Measurements from ENCODE around the gene AUNIP.
A peak's percentile ranks its signal among the peaks of the same experiment; 100 is the strongest.

AUNIP gene

GRCh38 chr1:25888426-25888987, 29.2 kb upstream of the AUNIP start:
- no peak for DNase-seq

- DNase-seq = no peak
These were observed 26.3 kb upstream of the AUNIP start for GRCh38 chr1:25885602-25886001.

GRCh38 chr1:25881266-25881665, 22.0 kb upstream of the AUNIP start:
- no peak for DNase-seq

GRCh38 chr1:25880518-25880917, 21.3 kb upstream of the AUNIP start:
- no peak for DNase-seq

- no peak for DNase-seq
These were observed 20.4 kb upstream of the AUNIP start for GRCh38 chr1:25879675-25880074.

- DNase-seq = no peak
These were observed 19.4 kb upstream of the AUNIP start for GRCh38 chr1:25878690-25879089.

- DNase-seq = no peak
These were observed 17.9 kb upstream of the AUNIP start for GRCh38 chr1:25877155-25877554.

DNA sequence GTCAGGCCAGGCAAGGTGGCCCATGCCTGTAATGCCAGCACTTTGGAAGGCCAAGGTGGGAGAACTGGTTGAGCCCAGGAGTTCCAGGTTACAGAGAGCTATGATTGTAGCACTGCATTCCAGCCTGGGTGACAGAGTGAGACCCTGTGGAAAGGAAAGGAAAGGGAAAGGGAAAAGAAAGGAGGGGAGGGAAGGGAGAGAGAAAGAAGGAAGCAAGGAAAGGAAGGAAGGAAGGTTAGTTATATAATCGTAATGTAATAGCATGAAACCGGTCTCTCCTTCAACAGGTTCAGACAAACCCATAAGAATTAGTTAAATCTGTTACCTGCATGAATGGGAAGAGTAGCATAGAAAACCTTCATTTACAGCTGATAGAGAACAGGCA, 17.4 kb upstream of the AUNIP start:
- no peak for DNase-seq

DNA sequence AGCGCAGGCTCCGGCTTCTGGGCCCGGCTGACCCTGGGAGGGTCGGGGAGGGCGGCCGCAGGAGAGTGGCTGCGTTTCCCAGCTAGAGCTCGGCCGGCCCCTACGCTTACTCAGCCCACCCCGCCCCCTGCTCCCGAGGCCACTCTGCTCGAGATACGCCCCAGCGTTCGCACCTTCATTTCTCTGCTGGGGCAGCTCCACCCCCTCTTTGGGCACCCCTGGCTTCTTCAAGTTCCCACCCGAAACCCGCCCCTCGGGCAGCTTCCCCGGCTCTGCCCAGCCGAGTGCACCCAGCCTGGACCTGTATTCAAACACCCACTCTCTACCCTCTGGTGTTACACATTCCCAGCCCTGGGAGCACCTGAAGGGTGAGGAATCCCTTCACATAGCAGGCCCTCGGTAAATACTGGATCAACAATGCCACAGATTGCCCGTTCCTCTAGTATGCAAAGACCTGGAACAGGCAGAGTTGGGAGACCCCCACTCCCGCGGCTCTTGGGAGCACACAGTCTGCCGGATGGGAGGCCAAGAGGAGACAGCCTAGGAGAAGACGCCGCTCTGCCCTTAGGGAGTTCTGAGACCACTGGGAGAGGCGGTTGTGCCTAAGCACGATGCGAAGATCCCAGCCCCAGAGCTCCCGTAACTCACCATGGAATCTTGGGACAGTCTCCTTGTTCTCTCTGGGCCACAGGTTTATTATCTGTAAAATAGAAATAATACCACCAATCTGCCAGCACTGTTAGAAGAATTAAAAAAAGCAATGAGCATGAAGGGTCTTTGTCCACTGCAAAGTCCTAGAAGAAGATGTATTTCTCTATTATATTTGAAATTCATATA, 16.8 kb upstream of the AUNIP start:
- DNase-seq = no peak

DNA sequence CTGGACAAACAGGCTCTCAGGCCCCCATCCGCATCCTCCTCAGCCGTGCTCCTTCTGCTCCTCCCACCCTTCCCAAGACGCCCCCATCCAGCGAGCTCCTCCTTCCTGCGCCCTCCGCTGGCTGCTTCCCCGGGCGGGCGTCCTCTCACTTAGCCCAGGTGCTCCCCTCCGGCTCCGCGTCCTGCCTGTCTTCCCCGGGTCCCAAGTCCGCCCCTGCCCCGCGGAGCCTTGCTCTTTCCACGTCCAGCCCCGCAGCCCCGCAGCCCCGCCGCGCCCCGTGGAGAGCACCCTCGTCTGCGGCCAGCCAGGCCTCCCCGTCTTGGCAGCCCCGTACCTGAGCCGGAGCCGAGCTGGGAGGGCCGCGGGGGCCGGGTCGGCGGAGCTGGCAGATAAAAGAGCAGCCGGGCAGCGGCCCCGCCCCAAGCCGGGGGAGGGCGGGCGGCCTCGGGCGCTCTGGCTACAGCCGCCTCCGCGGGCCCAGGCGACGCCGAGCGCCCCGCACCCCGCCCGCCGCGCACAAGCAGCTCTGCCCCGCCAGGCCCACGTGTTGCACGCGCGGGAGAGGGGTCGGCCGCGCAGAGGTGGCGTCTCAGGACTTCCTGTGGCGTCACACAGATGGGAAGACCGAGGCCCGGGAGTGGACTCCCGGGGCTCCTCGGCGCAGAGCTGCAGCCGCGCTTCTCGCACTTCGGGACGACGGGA, 16.0 kb upstream of the AUNIP start, which contains the start of gene PAQR7:
Gene PAQR7 (minus strand): TSS at position 555 of the 702 bp plus-strand sequence. CDS start 11,869 bp downstream, outside the sequence.
- DNase-seq = peak; percentile 88

DNA sequence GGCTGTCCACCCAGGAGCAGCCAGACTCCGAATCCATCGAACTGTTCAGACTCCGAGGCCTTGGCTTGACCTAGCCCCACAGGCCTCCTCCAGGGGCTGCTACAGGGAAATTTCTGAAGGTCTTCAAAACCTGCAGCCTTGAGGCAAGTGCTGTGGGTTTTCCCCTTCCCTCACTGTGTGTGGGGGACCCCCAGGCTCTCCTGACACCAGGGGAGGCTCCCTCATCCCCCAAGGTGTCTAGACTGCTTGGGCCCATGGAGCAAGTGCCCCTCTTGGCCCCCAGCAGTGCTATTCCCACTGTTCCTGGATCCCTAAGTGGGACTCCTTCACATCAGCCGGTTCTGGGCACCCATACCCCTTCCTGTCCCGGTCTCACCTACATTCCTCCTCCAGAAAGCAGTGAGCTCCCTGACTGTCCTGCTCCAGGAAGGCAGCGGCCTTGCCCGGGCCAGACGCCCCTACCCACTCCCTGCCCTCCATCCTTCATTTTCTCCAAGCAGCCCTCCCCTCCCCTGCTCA, 15.4 kb upstream of the AUNIP start:
- DNase-seq = no peak

DNA sequence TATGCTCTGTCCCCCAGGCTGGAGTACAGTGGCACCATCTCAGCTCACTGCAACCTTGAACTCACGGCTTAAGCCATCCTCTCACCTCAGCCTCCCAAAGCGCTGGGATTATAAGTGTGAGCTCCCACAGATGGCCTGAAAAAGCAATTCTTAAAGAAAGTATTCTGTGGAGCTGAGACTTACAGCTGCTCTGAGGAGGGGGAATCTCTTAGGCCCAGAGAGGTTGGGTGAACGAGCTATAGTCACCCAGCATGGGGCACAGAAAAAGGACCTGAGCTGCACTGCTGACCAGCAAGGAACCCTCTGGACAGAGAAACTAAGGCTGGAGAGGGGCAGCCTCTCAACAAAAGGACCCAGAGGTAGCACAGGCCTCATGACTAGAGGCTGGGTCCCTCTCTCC, 15.0 kb upstream of the AUNIP start:
- no peak for DNase-seq

- peak; percentile 58 for DNase-seq
These were observed 13.9 kb upstream of the AUNIP start for GRCh38 chr1:25873120-25873519.

DNA sequence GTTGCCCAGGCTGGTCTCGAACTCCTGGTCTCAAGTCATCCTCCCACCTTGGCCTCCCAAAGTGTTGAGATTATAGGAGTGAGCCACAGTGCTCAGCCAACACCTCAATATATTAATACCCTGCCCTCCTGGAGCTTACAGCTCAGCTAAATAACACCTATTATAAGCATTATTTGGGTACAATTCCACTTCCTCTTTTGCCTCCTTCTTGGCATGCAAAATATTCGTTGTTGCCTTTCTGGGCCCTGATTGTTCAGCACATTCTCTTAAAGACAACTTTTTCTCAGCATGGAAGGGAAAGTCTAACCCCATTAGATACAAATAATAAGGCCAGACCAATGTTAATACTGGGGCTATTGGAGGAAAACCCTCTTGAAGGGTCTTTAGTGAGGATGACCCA, 13.5 kb upstream of the AUNIP start:
- DNase-seq = no peak

GRCh38 chr1:25871704-25872494, 12.6 kb upstream of the AUNIP start:
- no peak for DNase-seq

DNA sequence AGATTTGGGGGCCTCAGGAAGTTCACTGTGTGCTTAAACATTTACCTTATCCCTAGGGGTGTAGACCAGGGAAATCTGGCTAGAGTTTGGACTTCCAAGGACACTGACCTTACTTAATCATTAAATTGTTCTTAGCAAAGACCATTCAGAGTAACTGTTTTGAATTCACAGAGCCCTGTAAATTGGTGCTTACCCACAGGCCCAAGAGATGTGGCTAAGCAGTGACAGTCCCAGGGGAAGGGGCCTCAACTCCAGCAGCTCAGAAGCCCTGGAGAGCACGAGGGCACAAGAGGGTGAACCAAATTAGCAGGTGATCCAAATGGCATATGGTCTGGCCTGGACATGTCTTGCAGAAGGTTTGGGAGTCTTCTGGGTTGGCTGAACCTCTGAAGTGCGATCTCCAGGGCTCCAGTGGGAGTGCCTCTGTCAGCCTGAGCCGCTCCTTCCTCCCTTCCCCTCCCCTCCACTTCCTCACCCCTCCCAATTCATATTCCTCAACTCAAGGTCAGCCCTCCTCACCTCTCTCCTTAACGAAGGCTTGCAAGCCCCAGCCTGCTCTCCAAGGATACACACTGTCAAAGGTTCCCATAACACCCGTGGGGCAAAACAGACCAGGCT, 11.9 kb upstream of the AUNIP start:
- DNase-seq = no peak

- DNase-seq = no peak
These were observed 11.4 kb upstream of the AUNIP start for GRCh38 chr1:25870614-25871013.

GRCh38 chr1:25869909-25870606, 10.8 kb upstream of the AUNIP start:
- no peak for DNase-seq

DNA sequence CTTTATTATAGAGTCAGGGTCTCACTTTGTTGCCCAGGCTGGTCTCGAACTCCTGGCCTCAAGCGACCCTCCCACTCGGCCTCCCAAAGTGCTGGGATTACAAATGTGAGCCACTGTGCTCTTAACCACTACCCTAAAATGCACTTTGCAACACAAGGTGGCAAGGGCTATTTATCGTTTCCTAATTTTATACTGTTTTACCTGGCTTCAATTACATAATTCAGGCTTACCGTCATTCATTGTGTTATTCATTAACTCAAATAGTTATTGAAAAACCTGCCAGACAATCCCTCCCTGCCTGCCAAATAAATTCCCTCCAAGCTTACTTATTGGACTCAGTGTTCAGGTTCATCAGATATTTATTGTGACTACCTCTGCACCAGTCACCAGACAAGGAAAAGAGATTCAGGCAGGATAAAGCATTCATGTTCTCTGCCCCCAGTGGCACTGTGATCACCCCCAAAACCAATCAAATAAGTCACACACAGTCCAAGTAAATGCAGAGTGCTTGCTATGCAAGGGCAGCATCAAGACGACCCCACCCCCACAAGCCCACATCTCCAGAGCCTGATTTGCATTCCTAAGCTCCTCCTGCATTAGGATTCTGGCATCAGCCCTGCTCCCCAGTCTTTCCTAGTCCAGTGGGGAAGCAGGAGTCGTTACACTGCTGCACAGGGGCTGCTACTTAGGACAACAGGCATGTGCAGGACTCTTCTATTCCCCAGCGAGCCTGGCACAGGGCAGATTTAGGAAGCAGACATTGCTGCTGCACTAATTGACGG, 8.1 kb upstream of the AUNIP start:
- no peak for DNase-seq

DNA sequence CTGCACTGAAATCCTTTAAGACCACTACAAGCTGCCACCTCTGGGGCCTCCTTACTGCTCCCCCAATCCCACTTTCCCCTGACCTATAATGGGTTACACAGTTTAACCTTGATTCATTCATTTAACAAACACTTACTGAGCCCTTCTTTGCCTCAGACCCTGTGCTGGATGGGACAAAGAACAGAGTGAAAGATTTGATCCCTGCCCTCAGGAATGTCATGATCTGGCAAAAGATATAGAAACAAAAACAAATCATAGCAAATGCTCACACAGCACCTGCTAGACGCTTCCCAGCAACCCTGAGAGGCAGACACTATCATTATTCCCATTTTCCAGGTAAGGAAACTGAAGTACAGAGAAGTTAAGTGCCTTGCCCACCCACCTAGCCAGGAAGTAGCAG, 7.0 kb upstream of the AUNIP start:
- DNase-seq = no peak

GRCh38 chr1:25864434-25864833, 5.2 kb upstream of the AUNIP start:
- DNase-seq = no peak

All from femur (tissue), 1 donor.